Iris pigment epithelial cell (primary cell): ENCODE results near the gene OR10A5.
"Not testable (repeated sequence)": the region's sequence is repeated elsewhere in the genome, so short reads cannot be mapped to it uniquely, and the experiment has no call there.

Source experiments
- DNase-seq: peaks from one replicate; pipeline ENCODE4 v3.0.0-alpha.2; 2011; ENCODE audit warnings: low read depth

The OR10A5 gene

DNA sequence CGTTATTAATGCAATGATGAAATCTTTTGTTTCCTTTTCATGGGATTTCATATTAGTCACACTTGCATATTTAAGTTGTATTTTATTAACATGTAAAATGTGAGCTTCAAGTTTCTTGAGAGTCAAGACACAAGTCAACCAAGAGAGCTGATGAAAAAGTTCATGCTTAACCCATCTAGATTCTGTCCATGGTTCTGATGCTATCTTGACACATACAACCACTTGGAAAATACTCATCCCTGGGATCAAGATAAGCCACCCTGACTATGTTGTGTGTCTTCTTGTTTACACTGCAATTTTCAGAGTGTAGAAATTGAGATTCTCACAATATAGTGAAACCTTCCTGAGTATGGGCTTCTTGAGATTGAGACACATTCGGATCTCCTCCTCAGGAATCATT, 30.3 kb downstream of the OR10A5 start:
- no peak for DNase-seq

DNA sequence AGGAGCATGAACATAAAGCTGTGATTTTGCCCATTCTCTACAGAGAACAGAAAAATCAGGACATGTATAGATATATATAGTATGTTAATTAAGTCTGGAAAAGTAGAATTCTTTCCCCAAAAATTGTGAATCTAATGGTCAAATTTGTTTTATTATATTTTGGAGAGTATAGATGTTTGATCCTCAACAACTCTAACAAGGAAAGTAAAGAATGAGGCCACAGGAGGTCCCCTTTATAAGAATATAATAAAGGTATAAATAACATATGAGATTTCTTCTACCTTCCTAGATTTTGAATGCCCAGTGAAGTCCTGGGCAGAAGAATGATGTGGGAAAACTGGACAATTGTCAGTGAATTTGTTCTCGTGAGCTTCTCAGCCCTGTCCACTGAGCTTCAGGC, 30.8 kb downstream of the OR10A5 start, which contains the start of gene OR10A4:
Gene OR10A4, plus strand, starts transcription at position 301 of the 400 bp plus-strand sequence. Its CDS starts 23 bp downstream, at position 324.
- no peak for DNase-seq

DNA sequence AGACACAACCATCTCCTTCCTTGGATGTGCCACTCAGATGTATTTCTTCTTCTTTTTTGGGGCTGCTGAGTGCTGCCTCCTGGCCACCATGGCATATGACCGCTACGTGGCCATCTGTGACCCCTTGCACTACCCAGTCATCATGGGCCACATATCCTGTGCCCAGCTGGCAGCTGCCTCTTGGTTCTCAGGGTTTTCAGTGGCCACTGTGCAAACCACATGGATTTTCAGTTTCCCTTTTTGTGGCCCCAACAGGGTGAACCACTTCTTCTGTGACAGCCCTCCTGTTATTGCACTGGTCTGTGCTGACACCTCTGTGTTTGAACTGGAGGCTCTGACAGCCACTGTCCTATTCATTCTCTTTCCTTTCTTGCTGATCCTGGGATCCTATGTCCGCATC, 31.4 kb downstream of the OR10A5 start:
- DNase-seq: no peak

DNA sequence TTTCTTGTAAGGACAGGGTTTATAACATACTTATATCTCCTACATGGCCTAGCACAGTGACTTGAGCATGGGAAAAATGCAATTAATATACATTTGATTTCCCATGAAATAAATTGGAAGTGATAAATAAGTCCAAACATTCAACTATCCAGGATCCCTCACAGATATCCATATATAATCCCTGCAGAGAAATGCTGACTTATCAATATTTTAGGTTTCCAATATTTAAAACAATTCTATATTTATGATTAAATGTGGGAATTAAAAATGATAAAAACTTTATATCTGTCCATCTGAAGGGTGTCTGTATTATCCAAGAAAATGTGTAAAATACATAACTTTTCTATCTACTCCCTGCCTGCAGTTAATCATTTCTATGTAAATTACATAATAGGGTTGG, 37.3 kb downstream of the OR10A5 start:
- DNase-seq: no peak

DNA sequence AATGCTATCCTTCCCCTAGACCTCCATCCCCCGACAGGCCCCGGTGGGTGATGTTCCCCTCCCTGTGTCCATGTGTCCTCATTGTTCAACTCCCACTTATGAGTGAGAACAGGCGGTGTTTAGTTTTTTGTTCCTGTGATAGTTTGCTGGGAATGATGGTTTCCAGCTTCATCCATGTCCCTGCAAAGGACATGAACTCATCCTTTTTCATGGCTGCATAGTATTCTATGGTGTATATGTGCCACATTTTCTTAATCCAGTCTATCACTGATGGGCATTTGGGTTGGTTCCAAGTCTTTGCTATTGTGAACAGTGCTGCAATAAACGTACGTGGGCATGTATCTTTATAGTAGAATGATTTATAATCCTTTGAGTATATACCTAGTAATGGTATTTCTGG, 42.2 kb downstream of the OR10A5 start:
- DNase-seq: not testable (repeated sequence)

DNA sequence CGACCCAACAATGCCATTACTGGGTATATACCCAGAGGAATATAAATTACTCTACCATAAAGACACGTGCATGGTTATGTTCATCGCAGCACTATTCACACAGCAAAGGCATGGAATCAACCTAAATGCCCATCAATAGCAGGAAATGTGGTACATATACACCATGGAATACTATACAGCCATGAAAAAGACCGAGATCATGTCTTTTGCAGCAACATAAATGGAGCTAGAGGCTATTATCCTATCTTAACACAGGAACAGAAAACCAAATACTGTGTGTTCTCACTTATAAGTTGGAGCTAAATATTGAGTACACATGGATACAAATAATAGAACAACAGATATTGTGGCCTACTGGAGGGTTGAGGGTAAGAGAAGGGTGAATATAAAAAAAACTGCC, 43.3 kb downstream of the OR10A5 start:
- no peak for DNase-seq

DNA sequence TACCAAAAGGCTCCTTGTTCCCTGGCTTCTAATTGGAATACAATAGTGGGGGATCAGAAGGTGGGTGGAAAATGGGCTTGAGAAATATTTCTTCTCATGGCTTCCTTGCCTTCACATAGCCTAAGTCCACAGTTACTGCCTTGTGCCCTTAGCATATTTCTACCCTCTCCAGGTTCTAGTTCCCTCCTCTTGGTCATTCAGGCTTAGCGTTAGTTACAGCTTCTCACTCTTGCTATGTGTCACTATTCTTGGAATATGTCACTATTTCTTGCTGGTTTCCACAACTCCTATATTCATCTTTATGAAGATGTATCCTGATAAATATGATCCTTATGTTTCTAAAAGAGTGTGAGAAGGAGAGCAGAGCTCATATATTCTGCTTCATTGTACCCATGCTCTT, 44.4 kb downstream of the OR10A5 start:
- no peak for DNase-seq

DNA sequence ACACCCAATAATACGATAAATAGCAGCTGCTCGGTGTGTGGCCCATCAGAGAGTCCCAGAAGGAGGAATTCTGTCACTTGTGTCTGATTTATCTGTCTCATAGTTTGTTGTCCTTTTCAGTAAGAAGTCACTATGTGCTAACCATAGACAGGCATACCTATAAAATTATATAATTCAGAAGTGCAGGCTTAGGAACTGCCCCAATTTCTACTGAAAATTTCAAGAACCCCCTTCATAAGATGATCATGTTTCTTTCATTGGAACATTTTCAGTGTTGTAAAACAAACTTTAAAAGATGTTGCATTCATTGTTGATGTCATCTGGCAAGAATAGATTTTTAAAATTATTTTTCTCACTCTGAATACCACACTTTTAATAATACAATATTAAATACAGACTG, 46.9 kb downstream of the OR10A5 start, which contains the start of gene OR2D2:
Gene OR2D2, minus strand, starts transcription at position 101 of the 400 bp plus-strand sequence. Its CDS starts 0 bp downstream, at position 101.
- DNase-seq: no peak

DNA sequence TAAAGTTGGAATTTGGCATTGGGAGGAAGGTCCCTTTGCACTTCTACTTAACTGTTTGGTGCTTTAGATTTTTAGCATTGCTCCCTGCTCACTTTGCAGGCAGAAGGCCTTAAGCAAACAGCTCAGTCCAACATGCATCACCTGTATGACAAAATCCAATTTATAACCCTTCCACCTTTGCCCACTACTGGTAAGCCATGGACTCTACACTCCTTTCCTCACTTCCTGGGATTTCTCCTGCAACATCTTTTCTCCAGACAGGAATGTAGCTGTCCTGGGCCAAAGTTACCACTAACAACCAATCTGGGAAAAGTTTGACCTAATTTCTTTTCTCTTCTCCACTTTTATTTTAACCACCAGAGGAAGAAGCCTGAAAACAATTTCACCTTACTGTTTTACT, 48.6 kb downstream of the OR10A5 start:
- DNase-seq: no peak

DNA sequence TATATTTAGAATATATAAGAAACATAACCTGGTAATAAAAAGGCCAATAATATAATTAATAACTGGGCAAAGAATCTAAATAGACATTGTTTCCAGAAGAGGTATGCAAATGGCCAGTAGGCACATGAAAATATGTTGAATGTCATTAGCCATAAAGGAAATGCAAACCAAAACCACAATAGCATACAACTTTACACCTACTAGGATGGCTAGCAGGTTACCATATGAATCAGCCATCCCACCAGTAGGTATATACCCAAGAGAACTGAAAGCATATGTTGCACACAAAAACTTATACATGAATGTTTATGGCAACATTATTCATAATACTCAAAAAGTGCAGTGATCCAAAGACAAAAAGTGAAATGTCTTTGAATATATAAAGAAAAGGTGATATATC, 49.5 kb downstream of the OR10A5 start:
- no peak for DNase-seq
